ENCODE measurements around the gene KCND3.

- TF ChIP-seq CTCF (conservative IDR thresholded peaks at IDR 0.05; ENCODE audit: low read length) (no peak), EZH2phosphoT487 (IDR thresholded peaks at IDR 0.05; ENCODE audit: borderline replicate concordance) (no peak)
These were observed 35.7 kb downstream of the KCND3 start for GRCh38 chr1:111953797-111954196.
